Measurements from ENCODE around the gene ADGRV1.

Gene ADGRV1

DNA sequence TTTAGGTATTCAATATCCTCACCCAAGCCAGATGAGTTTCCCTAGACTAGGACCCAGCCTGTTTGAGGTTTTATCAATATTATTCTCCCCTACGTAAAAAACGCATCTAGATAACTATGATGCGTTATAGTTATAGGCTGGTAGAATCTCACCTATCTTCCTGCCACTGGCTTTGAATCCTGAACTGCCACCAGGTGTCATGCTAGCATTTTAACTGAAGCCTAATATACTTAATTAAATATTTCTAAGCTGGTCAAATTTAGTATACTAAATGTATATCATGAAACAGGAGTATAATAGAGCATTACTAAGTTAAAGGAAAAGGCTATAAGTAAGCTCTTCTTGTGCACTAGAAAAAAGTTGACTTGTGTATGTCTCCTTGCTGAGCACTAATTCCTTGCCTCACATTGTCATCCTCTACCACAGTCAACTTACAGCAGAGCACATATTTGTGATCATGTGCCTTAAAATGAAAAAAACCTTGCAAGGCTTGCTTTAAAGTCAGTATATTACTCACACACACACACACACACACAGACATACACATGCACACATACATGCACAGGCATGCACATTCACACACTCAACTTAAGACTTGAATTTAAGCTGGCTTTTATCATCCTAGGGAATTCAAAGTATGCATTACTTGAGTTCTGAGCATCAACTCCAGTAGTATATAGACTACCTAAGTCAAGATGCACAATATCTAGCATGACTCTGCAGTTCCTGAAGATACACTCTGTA lies 303.4 kb downstream of the ADGRV1 start:
- no peak for DNase-seq (ENCODE audit: low read depth)

DNA sequence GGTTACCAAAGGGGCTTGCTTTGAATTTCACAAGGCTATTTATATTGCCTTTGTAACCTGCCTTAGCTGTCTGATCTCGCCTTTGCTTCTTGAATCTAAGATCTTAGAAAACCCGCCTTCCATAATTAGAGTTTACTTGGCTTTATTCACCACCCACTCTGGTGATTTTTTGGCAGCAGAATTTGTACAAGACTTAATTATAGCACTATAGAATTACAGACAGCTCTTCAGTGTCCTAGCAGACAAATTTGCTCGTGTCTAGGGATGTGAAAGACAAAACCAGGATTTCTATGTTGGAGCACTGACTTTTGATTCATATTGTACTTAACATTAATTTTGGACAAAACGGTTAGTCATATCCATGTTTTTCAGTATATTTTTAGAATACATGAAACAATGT lies 306.6 kb downstream of the ADGRV1 start:
- TF ChIP-seq, protein P1, sequence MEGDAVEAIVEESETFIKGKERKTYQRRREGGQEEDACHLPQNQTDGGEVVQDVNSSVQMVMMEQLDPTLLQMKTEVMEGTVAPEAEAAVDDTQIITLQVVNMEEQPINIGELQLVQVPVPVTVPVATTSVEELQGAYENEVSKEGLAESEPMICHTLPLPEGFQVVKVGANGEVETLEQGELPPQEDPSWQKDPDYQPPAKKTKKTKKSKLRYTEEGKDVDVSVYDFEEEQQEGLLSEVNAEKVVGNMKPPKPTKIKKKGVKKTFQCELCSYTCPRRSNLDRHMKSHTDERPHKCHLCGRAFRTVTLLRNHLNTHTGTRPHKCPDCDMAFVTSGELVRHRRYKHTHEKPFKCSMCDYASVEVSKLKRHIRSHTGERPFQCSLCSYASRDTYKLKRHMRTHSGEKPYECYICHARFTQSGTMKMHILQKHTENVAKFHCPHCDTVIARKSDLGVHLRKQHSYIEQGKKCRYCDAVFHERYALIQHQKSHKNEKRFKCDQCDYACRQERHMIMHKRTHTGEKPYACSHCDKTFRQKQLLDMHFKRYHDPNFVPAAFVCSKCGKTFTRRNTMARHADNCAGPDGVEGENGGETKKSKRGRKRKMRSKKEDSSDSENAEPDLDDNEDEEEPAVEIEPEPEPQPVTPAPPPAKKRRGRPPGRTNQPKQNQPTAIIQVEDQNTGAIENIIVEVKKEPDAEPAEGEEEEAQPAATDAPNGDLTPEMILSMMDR (conservative IDR thresholded peaks at IDR 0.05; ENCODE audit: low read depth, low read length), result no peak
- DNase-seq (ENCODE audit: low read depth), result no peak
- H3K4me3 ChIP-seq (ENCODE audit: low read length), result no peak overlapping the region

More for the DNA sequence above, 303.4 kb downstream of the ADGRV1 start:
- TF ChIP-seq, protein P1 (conservative IDR thresholded peaks at IDR 0.05; ENCODE audit: low read depth, low read length), result peak; percentile 24
- H3K4me3 ChIP-seq (ENCODE audit: low read length), result no peak overlapping the region

DNA sequence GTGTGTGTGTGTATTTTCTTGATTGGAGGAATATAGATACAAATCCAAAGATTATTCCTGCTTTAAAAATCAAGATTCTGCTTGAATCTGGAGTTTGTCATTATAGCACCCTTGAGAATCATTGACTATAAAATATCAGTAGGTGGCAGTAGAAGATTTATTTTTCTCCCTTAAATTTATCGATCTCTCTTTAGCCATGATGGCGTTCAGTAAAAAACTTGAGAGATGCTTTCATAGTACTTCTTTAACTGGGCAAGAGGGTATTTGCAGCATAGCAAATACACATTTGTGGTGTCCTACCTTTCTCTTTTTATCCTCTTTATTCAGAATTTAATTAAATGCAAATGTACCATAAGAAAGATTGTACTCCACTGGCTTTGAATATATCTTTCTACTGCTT lies 307.7 kb downstream of the ADGRV1 start:
- DNase-seq (ENCODE audit: low read depth), result no peak
- TF ChIP-seq, protein P1 (conservative IDR thresholded peaks at IDR 0.05; ENCODE audit: low read depth, low read length), result peak; percentile 40
- H3K4me3 ChIP-seq (ENCODE audit: low read length), result no peak overlapping the region

DNA sequence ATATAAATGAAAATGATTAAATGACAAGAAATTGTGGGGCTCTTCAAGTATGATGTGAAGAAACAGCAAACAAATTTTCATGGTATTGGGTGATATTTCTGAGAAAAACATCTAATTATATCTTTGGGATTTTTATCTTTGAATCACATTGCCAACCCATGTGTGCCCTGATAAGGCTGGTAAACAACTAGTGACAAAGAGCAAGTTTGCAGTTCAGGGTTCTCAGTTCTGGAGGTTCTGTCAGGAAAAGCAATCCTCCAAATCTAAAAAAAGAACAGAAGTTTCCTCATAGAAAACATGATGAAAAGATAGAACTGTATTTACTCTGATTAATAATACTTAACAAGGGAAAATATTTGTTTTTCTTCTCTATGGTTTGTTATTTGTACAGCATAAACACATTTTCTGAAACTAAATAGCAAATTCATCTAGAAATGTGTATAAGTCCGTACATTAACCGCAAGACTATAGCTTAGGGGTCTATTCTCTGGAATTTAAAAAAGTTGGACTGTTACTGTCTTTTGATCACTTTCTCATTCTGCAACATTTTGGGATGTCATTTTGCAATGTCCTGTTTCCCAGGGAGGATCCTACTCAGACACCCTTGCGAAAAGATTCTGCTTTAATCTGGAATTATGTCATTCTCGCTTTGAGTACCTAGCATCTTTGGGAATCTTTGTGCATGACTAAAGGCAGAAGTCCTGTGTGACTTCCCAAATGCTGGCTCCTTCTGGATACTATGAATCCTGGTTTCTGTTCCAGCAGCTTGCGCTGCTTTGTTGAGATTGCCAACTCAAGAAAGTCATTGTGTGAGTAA lies 308.5 kb downstream of the ADGRV1 start:
- TF ChIP-seq, protein P1 (conservative IDR thresholded peaks at IDR 0.05; ENCODE audit: low read depth, low read length), result no peak
- no peak for DNase-seq (ENCODE audit: low read depth)
- no peak overlapping the region for H3K4me3 ChIP-seq (ENCODE audit: low read length)

DNA sequence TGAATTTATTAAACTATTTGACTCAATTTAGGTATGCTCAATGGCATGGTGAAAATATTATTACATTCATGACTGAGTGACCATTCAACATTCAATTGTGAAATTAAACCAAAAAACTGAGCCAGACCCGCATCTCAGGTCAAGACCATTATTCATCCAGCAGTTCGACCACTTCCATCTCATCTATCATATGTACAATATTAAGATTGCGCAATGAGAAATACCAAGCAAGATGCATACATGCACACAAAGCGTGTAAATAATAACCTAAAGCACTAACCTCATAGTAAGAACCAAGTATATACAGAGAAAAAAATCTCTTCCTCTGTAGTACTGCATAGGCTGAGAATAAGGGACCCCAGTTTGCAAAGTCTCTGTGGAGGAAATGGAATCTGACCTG lies 310.2 kb downstream of the ADGRV1 start:
- H3K4me3 ChIP-seq (ENCODE audit: low read length), result no peak overlapping the region
- TF ChIP-seq, protein P1 (conservative IDR thresholded peaks at IDR 0.05; ENCODE audit: low read depth, low read length), result no peak
- no peak for DNase-seq (ENCODE audit: low read depth)

DNA sequence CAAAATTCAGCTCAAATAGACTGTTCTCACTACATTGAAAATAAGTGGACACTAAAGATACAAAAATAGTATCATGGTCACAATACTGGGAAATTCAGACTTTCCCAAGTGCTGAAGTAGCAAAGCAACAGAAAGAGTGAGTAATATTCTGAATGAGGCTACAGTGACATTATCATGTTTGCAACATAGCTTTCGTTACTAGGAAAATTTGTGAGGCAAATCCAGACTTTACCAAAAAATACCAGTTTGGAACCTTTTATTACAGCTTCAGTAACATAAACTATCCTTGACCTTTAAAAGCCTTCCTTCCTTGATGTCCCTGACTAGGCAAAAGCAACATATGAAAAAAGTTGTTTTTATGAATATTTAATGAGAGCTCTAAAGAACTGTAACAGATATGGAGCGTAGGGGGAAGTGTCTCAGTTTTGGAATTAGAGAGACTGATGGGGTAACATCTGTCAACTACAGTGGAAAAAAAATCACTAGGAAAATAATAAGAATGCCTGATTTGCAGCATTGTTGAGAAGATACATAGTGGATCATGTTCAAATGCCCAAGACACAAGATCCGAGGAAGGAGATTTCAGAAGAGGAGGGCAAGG lies 312.9 kb downstream of the ADGRV1 start:
- DNase-seq (ENCODE audit: low read depth), result no peak
- TF ChIP-seq, protein P1 (conservative IDR thresholded peaks at IDR 0.05; ENCODE audit: low read depth, low read length), result no peak
- no peak overlapping the region for H3K4me3 ChIP-seq (ENCODE audit: low read length)

Measured in retinal pigment epithelial cell (primary cell).